NCI-H146 (cell line): ENCODE data around the gene UCHL3.
A peak's percentile ranks its signal among the peaks of the same experiment; 100 is the strongest.

Source experiments
- DNase-seq: peaks from one replicate; lab custom pipeline; 2025; lab: John Stamatoyannopoulos, UW

UCHL3 gene

GRCh38 chr13:75550159-75550567 is 572 bp downstream of the UCHL3 start:
- DNase-seq = peak; percentile 59

GRCh38 chr13:75554464-75554863 is 4.9 kb downstream of the UCHL3 start:
- no peak for DNase-seq

DNA sequence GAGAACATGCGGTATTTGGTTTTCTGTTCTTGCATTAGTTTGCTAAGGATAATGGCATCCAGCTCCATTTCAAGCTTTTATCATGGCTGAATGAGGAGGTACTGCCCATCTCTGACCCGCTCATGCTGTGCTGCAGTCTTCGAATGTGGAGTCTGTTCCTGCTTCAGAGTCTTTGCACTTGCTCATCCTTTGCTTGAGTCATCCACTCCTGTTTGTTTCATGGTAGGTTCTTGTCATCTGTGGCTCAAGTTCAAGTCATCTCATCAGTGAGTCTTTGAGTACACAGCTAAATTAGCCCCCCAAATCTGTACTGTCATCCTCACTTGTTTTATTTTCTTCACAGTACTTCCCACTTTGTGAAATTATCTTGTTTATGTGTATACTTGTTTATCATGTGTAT is 5.4 kb downstream of the UCHL3 start:
- DNase-seq = no peak

DNA sequence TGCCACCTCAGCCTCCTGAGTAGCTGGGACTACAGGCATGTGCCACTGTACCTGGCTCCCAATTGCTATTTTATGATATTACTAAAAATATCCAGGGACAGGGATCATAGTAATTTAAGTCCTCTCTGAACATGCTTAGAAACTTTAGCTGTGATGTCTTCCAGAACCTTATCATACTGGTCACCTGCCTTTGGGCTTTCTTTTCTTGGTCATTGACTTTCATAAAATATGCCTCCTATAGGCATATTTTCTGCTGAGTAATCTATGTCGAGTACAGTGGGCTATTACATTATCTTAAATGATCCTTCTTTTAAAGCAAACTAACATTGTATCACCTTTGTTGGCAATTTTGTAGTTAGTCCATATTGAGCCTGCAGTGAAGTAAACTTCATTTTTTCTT is 6.2 kb downstream of the UCHL3 start:
- DNase-seq = no peak

DNA sequence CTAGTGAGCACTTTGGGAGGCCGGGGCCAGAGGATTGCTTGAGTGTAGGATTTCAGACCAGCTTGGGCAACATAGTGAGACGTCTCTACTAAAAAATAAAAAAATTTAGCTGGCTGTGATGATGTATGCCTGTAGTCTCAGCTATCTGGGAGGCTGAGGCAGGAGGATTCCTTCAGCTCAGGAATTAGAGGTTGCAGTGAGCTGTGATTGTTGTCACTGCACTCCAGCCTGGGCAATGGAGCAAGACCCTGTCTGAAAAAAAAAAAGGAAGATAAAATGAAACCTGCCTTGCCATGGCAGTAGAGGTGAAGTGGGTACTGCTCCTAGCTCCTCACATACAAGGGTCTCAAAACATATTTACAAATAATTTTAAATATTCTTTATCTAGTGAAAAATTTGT is 7.4 kb downstream of the UCHL3 start:
- DNase-seq = no peak

DNA sequence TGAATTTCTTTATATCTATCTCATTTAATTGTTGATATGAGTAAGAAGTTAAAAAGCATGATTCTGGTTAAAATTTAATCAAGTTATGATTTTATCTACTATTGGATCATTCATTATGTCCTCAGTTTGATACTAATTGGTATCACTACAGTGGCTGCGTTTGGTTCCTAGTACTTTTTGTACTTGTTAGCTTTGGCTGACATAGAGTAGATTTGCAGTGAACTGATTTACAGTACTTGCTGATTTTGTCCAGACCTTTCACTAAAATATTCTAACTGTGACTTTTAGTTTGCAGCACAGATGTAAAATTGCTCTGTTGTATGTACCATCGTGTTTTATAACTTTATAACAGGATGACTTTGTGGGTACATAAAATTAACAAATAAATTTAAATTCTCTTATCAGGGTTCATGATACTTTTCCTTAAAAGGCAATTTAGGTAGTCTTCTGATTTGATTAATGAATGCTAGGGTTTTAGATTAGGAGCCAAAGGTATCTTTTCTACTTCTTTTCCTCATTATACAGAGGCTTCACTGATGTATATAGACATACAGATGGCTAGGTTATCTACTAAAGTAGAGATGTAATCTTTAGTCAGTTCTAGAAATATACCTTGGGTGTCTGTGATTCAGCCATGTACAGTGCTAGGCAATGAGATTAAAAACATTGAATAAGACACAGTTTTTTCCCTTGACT is 8.7 kb downstream of the UCHL3 start:
- no peak for DNase-seq

GRCh38 chr13:75566658-75567057 is 17.1 kb downstream of the UCHL3 start:
- DNase-seq = no peak

GRCh38 chr13:75569576-75569975 is 20.0 kb downstream of the UCHL3 start:
- DNase-seq = no peak

GRCh38 chr13:75579529-75579928 is 29.9 kb downstream of the UCHL3 start:
- no peak for DNase-seq

- DNase-seq = no peak
Observed at GRCh38 chr13:75581874-75582640, 32.5 kb downstream of the UCHL3 start.

DNA sequence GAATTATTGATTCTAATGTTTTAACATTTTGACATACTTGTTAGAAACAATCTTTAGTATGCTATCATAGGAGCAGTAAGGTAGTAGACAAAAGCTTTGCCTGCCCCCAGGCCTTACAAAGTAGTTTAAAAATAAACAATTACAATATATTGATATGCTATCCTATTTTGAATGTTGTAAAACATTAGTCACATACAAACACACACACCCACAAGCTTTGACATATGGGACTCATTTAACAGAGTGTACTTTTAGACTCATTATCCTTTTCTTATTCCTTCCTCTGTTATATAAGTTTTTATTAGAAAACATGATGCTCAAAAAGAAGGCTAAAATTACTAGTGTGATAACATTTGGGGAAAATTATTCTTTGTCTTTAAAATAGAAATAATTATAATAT is 33.5 kb downstream of the UCHL3 start:
- DNase-seq = no peak

DNA sequence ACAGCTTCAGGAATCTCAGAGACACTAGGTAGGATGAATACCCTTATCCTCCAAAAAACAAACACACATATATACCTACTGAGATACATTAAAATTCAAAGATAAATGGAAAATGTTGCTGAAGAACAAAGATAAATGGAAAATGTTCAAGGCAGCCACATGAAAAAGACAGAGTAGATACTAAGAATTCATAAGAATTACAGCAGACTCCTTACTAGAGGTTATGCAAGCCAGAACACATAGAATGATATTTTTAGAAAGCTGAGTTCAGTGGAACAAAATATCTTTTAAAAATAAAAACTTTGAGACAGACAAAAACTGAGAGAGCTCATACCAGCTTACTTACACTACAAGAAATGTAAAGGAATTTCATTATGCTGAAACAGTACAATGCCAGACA is 35.6 kb downstream of the UCHL3 start:
- no peak for DNase-seq

- peak; percentile 55 for DNase-seq
Observed at GRCh38 chr13:75587679-75588078, 38.1 kb downstream of the UCHL3 start.

DNA sequence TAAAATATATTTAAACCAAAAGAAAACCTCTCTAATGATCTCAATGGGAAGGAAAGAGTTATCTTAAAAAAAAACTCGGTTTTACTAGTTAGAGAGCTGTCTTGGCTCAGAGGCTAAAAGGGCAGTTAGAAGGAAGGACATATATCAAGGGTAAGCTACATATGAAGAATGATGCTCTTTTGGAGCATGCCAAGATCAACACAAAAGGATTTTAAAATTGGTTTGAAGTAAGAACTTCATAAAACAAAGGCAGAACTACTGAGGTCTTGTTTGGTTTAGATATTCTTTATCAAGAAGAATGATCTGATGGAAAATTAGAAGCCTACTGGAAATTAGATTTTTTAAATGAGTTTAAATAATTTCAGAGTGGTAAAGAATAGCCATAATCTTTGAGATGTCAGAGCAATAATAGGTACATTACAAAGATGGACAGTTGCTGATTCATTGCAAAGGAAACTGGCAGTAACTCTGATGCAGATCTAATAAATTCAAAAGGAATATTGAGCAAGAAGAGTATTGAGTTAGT is 47.1 kb downstream of the UCHL3 start:
- DNase-seq = no peak

DNA sequence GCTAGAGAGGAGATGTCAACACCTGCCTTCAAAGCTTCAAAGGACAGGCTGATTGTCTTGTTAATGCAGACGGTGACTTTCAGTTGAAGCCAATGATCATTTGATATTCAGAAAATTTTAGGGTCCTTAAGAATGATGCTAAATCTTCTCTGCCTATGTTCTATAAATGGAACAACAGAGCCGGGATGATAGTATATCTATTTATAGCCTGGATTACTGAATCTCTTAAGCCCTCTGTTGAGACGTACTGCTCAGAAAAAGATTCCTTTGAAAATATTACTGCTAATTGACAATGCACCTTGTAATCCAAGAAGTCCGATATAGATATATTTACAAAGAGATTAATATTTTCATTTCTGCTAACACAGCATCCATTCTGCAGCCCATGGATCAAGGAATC is 50.8 kb downstream of the UCHL3 start:
- DNase-seq = no peak

GRCh38 chr13:75603038-75603437 is 53.4 kb downstream of the UCHL3 start:
- no peak for DNase-seq

DNA sequence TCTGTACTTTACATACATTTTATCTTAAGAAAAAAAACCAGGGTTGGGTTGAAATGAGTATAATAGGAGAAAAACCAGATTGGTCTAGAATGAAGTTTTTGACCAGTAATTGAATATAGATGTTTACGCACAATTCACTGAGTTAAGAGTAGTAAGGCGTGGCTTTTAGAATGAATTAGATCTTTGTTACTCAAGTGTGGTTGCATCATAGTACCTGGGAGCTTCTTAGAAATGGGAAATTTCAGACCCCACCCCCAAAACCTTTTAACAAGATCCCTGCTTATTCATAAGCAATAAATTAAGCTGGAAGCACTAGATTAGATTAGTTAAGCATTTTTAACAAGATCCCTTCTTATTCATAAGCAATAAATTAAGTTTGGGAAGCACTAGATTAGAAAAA is 57.9 kb downstream of the UCHL3 start:
- DNase-seq = no peak

GRCh38 chr13:75610466-75610865 is 60.9 kb downstream of the UCHL3 start:
- no peak for DNase-seq

- no peak for DNase-seq
Observed at GRCh38 chr13:75612354-75612753, 62.8 kb downstream of the UCHL3 start.

DNA sequence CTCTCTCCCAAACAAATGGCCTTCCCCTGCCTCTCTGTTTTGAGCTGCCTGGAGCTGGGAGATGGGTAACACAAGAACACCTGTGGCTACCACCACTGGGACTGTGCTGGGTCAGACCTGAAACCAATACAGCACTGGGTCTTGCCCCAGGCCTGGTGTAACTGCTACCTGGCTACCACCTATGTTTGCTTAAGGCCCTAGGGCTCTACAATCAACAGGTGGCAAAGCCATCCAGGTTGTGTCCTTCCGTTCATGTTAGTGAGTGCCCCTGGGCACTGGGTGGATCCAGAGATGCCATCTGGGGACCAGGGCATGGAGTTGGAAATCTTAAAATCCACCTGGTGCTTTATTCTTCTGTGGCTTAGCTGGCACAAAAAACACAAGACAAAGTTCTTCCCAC is 67.6 kb downstream of the UCHL3 start:
- DNase-seq = no peak

GRCh38 chr13:75618308-75618707 is 68.7 kb downstream of the UCHL3 start:
- DNase-seq = no peak

DNA sequence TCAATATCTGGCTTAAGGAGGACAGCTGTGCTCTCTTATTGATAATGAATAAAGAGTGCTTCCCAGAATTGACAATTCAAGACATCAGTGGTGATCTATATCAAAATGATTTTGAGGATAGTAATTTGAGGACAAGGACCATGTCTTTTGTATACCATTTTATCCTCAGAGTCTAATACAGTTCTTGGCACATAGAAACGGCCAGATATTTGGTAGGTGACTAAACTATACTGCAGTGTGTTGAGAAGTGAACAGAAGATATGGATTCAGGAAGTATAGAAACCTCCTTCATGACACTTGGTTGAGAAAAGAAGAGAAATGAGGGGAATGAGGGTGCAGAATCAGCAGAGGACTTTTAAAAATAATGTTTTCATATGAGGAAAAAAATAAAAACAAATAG is 70.4 kb downstream of the UCHL3 start:
- no peak for DNase-seq

GRCh38 chr13:75621147-75621546 is 71.6 kb downstream of the UCHL3 start:
- DNase-seq = no peak

DNA sequence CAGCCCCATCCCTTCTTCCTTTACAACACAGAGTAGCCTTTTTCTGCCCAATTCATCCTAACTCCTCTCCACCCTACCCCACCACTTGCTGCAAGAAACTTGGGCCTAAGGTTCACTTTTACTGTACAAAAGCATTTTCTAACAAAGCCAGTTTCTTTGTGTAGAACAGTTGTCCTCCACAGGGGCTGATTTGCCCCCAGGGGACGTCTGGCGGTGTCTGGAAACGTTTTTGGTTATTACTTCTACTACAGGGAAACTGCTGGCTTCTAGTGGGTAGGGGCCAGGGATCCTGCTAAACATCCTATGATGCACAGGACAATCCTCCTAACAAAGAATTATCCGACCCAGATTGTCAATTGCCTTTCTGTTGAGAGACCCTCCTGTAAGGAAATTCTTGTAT is 79.2 kb downstream of the UCHL3 start:
- DNase-seq = no peak
